Stimulated activated CD4-positive, alpha-beta T cell treated with anti-CD3 and anti-CD28 coated beads, TNF-alpha, amount 100 ng/mL, for 24 hours (primary cell): ENCODE measurements around the gene GLT1D1.
"Not testable (repeated sequence)": the region's sequence is repeated elsewhere in the genome, so short reads cannot be mapped to it uniquely, and the experiment has no call there.

Experiments used
- DNase-seq, 3 experiments: peaks; one replicate each; pipeline ENCODE4 v3.0.0-alpha.2; 2020; ENCODE audit warnings: low read depth in 3 of 3

The GLT1D1 gene

DNA sequence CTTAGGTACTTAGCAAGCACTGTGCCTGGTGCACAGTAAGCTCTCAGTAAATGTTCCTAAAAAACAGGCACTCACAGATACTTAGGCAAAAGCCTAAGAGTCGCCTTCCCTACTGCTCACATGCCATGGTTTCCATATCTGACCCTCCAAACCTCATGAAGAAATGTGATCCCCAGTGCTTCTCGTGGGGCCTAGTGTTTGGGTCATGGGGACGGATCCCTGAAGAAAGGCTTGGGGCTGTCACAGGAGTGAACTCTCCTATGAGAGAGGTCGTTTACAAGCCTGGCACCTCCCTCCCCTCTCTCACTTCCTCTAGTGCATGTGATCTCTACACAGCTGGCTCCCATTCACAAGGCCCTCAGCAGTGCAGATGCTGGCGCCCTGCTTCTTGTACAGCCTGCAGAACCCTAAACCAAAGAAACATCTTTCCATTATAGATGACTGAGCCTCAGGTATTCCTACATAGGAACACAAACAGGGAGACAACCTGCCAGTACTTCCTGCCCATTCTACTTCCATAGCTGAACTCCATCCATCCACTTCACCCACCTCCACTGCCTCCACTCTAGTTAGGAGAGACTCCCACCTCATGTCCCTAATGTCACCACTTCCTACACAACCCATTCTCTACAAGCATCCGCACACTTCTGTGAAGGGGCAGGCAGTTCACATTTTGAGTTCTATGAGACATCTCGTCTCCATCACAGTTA, 32.4 kb upstream of the GLT1D1 start:
- DNase-seq: no peak

GRCh38 chr12:128823216-128823915, 29.9 kb upstream of the GLT1D1 start:
- DNase-seq: peak in 1 of 3 experiments; percentile 31

- peak; percentile 79 to 95 (median 88) for DNase-seq
Measured at GRCh38 chr12:128823916-128824839, 29.1 kb upstream of the GLT1D1 start, which contains the start of gene SLC15A4. SLC15A4 (minus strand) TSS chr12:128823958; CDS start chr12:128823943, 15 bp downstream.

DNA sequence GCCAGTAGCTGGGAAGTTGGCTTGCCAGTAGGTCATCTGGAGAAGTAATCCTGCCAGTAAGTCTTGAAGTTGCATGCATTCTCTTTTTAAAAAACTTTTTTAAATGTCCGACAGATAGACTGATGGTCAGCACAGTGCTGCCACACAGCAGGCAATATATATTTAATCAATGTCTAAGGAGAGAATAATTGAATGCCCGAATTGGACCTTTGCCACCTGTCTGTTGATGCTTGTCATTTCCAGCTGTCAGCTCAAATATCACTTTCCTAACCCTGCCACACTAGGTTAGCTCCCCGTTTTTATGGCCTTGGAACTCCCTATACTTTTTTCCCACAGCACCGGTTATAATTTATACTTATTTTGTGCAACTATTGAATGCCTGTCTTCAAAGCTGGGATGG, 27.4 kb upstream of the GLT1D1 start:
- DNase-seq: no peak

DNA sequence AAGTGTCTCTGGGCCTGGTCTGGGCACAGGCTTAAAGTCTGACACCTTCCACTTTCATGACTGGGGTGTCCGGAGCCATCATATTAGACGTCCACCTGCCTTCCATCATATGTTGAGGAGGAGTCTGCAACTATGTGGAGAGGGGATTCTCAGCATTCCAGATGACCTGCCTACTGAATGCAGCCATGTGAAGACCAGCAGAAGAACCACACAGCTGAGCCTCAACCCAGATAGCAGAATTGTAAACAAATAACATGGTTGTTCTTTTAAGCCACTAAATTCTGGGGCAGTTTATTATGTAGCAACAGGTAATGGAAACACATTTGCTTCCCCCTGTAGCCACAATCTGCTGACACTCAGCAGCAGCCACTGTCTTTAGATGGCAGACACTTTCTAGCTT, 25.6 kb upstream of the GLT1D1 start:
- no peak for DNase-seq

DNA sequence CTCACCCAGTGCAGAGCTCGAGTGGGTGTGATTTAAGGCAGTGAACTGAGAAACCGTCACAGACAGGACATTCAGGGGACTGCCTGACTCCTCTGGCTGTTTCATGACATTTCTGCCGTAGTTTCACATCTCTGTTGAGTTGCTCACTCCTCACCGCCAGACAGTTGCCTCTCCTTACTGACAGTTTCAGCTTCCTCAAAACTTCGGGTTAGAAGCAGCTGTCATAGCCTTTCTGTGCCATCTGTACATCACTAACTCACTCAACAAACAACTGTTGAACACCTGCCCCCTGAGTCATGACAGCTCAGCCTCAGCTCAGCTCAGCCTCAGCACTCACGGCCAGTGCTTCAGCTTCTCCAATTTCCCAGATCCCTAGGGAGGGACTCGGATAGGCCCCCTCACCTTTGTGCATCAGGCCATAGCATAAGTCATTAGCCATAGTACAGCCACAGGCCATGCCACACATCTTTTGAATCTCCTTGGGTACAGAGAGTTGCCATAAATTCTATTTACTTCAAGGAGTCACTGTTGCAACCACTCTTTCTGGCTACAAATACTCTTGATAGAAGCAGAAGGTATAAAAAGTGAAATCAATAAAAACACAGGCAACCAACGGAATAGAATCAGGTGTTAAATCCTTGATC, 23.3 kb upstream of the GLT1D1 start:
- no peak for DNase-seq

GRCh38 chr12:128830505-128830893, 22.8 kb upstream of the GLT1D1 start:
- DNase-seq: no peak

DNA sequence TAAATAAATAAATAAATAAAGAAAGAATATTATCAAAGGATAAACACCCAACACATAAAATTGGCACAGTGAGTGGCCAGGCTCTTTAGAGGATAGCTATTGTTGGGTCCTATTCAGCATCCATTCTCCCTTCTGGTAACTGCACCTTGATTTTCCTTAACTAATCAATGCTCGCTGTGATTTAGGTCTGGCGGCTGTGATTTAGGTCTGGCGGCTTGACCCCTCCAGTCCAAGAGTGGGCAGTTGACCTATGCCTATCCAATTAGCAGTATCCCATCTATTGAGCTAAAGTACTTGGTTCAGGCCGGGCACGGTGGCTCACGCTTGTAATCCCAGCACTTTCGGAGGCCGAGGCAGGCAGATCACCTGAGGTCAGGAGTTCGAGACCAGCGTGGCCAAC, 19.9 kb upstream of the GLT1D1 start:
- DNase-seq: no peak

- DNase-seq: not testable (repeated sequence)
Measured at GRCh38 chr12:128839885-128840284, 13.4 kb upstream of the GLT1D1 start.

GRCh38 chr12:128840862-128841468, 12.3 kb upstream of the GLT1D1 start:
- no peak for DNase-seq

DNA sequence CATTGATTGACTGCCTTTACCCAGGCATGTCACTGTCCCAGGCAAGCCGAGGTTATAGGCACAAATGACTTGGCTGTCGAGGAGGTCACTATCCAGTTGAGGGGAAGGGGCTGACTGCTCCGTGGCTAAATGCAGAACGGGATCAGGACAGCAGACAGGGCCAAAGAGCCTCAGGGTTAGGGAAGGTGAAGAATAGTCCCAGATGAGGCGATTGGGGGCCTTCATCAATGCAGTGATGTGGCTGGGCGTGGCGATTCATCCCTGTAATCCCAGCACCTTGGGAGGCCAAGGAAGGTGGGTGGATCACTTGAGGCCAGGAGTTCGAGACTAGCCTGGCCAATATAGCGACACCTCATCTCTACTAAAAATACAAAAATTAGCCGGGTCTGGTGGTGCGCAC, 10.7 kb upstream of the GLT1D1 start:
- no peak for DNase-seq

DNA sequence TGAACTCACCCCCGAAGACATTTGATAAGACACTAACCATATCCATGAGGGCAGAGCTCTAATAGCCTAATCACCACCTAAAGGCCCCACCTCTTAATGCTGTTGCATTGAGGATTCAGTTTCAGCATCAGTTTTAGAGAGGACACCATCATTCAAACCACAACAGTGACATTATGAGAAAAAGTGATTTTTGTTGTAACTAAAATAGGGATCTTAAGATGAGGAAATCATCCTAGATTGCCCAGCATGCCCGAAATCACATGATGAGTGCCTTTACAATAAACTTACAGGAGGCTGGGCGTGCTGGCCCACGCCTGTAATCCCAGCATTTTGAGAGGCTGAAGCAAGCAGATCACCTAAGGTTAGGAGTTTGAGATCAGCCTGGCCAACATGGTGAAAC, 9.7 kb upstream of the GLT1D1 start:
- DNase-seq: no peak

- DNase-seq: no peak
Measured at GRCh38 chr12:128844031-128844635, 9.1 kb upstream of the GLT1D1 start.

- not testable (repeated sequence) for DNase-seq
Measured at GRCh38 chr12:128846671-128847070, 6.6 kb upstream of the GLT1D1 start.

- no peak for DNase-seq
Measured at GRCh38 chr12:128848371-128848770, 4.9 kb upstream of the GLT1D1 start.

DNA sequence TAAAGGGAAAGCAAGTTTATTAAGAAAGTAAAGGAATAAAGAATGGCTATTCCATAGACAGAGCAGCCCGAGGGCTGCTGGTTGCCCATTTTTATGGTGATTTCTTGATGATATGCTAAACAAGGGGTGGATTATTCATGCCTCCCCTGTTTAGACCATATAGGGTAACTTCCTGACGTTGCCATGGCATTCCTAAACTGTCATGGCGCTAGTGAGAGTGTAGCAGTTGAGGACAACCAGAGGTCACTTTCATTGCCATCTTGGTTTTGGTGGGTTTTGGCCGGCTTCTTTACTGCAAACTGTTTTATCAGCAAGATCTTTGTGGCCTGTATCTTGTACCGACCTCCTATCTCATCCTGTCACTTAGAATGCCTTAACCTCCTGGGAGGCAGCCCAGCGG, 3.5 kb upstream of the GLT1D1 start:
- not testable (repeated sequence) for DNase-seq

GRCh38 chr12:128850400-128850799, 2.9 kb upstream of the GLT1D1 start:
- DNase-seq: no peak

DNA sequence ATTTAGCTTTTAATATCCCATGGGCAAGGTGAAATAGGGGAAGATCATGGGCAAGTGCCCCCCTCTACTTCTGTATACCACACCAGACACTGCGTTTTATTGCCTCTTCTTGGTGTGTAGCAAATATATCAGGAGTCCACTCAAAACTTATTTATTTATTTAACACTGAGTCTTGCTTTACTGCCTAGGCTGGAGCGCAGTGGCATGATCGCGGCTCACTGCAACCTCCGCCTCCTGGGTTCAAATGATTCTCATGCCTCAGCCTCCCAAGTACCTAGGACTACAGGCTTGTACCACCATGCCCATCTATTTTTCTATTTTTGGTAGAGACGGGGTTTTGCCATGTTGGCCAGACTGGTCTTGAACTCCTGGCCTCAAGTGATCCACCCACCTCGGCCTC, 1.8 kb upstream of the GLT1D1 start:
- not testable (repeated sequence) for DNase-seq

DNA sequence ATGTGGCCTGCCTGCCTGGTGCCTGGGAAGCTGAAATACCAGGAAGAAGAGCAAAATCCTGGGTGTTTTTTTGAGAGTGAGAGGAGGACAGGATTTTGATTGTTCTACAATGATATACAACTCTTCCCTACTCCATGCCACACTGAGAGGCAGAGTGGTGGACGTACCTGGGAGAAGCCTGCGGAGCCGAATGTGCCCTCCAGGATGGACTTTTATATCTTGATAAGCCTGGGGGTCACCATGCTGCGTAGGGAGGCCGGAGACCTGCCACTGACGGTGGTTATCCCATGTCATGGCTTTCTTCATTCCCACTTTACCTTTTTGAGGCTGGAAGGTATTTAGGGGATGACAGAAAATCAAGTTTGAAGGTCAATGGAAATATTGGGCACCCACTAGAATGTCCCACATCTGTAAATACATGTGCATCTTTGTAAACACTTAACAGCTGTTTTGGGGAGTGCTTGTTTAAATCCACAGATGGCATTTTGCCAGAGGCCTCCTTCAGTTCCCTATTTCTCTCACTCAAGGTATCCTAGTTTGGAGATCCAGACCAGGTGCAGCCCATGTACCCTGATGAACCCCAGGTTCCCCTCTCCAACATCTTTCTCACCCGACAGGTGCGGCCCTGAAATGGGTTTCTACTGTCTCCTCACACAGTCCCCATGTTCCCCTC, 1.1 kb upstream of the GLT1D1 start:
- no peak for DNase-seq

- DNase-seq: no peak
Measured at GRCh38 chr12:128853600-128854197, 421 bp downstream of the GLT1D1 start.
